HG03521 (cell line): ENCODE data around the gene MAGED2.
"Not testable (repeated sequence)": the region's sequence is repeated elsewhere in the genome, so short reads cannot be mapped to it uniquely, and the experiment has no call there.

Experiments
- ATAC-seq: cut with Tn5 transposase; IDR thresholded peaks from one replicate; pipeline ENCODE4 v1.9.1; 2021; ENCODE audit warnings: mild to moderate bottlenecking, moderate library complexity; ENCODE audit not compliant: unreplicated experiment

The MAGED2 gene, protein sequence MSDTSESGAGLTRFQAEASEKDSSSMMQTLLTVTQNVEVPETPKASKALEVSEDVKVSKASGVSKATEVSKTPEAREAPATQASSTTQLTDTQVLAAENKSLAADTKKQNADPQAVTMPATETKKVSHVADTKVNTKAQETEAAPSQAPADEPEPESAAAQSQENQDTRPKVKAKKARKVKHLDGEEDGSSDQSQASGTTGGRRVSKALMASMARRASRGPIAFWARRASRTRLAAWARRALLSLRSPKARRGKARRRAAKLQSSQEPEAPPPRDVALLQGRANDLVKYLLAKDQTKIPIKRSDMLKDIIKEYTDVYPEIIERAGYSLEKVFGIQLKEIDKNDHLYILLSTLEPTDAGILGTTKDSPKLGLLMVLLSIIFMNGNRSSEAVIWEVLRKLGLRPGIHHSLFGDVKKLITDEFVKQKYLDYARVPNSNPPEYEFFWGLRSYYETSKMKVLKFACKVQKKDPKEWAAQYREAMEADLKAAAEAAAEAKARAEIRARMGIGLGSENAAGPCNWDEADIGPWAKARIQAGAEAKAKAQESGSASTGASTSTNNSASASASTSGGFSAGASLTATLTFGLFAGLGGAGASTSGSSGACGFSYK

DNA sequence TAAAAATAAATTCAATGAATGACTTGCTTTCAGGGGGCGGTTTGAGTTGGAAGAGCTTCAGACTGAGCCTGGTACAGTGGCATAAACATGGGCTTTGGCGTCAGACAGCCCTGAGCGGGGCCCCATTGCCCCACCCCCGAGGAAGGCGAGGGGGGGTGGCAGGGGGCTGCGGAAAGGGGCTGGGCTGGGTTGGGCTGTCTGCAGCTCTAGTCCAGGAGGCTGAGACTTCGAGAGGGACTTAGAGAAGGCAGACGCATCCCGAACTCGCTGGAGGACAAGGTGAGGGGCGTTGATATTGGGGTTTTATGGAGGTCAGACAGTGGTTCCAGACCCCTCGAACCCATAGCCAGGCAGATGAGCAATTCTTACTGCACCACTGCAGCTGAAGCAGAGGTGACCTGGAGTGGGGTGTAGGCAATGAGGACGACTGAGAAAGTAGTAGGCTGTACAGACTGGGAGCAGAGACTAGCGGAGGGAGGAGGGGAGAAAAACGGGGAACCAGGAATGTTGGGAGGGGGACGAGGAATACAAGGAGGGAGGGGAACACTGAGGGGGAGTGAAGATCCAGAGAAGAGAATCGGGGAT lies at the start of gene MAGED2:
Gene MAGED2, plus strand, starts transcription at position 222 of the 585 bp plus-strand sequence. CDS start 1,587 bp downstream, outside the sequence.
- no peak for ATAC-seq

DNA sequence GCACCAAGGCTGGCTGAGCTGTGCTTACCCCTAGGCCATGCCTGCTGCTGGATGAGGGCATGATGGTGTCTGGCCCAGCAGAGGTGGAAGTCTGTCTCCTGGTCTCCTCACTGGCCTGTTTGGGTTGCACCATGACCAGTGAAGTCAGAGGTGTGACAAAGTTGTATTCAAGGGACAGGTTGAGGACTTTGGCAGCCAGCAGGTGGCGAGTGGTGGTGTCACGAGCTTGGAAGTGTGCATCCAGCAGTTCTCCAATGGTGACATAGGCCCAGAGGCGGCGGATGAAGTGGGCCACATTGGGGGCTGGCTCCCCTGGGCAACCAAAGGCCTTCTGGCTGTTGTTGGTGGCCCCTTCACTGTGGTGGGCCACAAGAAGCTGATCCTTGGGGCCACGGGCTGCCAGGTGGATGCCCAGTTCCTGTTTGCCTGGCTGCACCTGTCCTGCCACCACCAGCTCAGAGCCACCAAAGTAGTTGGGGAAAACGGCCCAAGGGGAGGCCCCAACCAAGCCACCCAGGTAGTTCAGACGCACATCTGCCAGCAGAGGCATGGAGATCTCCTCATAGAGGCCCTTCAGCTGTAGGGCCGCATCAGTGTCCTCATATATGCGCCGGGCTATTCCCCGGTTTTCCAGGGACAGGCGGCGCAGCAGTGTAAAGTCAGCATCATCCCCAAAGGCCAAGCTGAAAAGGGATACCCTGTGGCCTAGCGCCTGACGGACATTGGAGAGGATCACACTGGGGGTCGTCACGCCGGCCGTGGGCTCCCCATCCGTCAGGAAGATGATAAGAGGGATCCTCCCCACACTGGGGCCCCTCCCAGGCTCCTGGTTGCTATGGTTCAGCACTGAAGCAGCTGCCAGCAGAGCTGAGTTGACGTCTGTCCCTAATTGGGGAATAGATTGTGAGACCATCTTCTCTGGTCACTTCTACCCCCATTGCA lies 49.2 kb upstream of the MAGED2 start:
- ATAC-seq, result no peak

DNA sequence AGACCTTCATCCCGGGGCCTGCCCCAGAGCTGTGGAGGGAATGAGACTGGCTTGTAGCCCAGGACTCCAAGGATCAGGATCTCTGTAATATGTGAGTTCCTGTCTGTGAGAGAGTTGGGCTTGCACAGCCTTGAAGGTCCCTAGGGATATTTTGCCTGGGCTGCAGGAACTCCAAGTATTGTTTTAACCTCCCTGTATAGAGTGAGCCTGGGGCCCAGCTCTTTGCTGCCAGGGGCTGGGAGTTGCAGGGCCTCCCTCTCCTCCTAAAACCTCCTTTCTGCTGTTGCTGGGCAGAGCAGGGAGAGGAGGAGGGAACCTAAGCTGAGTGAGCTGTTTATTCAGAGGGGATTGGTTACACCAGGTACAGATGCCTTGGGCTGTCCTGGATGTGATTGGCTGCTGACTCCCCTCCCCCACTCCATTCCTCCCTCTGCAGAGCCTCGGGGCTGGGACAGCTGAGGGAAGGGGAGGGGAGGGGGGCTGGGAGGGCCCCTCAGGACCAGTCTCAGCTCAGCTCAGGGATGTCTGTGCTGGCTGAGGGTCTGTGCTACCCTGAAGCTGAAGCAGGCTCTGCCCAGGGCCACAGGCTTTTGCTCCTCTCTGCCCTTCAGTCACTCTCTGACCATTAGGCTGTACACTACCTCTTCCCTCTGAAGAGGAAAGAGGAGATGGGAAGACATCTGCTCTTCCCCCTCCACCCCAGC lies 33.0 kb upstream of the MAGED2 start:
- not testable (repeated sequence) for ATAC-seq

DNA sequence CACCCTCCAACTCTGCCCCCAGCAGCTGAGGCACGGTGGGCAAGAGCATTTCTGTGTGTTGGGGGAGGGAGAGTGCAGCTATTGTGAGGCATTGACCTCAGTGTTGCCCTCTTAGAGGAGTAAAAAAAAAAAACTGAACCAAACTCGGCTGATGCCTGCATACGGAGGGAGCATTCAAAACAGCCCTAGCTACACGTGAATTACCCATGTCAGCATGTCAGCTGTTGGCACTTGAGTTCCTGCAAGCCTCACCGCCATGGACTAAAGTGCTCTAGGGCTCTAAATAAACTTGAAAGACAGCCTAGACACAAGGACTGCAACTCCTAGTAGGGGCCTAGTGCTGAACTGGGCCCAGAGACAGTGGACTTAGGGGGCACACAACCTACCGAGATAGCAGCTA lies 31.5 kb upstream of the MAGED2 start:
- ATAC-seq, result no peak

DNA sequence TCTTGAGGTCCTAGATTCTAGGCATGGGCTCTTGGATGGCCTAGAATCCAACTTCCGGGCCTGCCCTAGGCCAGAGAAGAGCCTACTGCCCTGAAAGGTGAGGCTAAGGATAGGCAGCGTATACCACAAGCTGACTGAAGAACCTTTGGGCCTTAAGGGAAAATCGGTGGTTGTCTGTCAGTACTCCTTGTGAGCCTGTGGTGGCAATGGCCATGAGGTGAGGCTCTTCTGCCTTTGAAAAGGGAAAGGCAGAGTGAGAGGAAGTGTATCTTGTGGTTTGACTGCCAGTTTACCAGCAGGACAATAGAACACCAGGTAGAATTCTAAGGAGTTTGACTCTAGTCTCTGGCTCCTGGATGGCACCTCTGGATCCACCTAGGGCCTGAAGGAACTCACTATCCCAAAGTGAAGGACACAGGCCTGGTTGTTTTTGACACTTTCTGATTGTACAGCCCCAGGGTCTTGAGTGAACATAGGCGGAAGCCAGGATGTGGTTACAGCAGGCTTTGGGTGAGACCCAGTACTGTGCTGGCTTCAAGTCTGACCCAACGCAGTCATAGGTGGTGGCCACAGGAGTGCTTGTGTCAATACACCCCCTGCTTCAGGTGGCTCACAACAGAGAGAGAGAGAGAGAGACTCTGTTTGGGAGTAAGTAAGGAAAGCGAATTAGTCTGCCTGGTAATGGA lies 30.4 kb upstream of the MAGED2 start:
- ATAC-seq, result no peak

DNA sequence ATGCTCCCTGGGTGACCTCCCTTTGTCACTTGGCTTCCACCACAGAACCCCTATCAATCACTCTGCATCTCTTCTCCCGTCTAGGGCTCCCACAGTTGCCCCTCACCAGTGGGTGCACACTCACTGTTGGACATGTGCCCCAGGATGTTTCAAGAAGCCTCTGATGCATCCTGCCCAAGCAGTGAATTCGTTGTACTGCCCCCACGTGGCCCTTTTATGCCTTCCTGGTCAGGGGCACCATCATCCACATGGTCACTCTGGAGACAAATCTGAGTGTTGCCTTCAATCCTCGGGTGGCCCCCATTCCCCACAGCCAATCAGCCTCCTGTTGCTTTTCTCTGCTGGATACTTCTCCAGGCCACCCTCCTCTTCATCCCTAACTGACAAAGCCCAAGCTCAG lies 21.6 kb upstream of the MAGED2 start:
- ATAC-seq, result no peak

DNA sequence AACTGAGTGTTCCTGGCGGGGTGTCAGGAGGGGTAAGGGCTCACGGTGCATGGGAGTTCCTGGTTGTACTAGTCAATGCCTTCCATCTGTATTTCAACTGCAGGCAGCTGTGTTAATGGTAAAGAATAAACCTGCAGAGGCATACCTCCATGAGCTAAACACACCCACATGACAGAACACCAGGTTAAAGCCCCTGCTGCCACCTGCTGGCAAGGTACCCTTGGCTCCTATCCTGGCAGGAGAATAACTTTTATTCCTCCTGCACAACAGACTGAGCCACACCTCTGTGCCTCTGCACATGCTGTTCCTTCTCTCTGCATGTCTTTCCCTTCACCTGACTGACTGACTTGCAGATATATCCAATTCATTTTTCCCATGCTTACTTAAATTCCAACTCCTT lies 20.6 kb upstream of the MAGED2 start:
- no peak for ATAC-seq

DNA sequence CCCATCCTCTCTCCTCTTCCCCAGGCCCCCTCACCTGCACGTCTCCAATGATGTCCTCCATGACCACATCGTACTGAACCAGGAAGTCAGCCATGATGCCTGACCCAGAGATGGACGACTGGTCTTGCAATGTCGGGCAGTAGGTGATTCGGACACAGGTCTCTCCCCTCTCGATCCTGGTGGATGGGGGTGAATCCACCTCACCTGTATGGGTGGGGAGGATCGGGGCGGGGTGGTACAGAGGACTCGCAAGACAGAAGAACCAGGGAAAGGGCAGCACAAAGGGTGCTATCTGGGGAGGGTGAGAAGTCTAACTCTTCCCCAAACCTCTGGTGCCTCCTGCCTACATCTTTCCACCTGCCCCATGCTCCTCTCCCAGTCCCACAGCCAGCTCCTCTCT lies 19.1 kb upstream of the MAGED2 start:
- no peak for ATAC-seq

DNA sequence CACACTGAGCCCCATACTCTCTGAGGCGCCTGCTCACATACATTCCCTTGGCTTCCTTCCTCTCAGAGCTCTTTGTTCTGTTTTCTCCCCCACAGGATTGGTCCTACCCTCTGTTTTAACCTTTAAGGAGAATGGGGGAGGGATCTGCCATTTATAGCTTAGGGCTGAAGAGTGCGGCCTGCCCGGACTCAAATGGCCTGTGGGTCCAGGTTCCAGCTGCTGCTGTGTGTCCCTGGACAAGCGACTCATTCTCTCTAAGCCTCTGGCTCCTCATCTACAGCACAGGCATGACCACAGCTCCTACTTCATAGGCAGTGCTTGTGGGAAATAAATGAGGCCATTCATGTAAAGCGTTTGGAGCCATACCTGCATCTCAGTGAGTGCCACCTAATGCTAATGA lies 18.1 kb upstream of the MAGED2 start:
- not testable (repeated sequence) for ATAC-seq

DNA sequence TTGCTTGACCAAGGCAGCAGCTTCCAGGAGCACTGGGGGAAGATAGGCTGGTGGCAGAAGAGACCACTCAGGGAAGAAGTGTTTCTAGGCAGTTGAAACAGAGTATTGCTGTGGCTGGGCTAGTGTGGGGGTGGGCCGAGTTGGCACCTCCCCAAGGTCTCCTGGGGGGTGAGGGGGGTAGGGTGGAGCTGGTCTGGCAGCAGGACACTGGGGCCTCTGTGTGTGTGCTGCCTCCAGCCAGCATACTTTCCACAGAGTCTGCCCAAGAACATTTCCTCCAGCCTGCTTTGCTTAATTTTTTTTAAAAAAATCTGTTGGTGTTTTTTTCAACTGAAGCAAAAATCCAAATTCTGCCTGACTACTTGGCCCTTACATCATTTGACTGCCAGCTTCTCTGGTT lies 13.5 kb upstream of the MAGED2 start:
- ATAC-seq, result no peak

DNA sequence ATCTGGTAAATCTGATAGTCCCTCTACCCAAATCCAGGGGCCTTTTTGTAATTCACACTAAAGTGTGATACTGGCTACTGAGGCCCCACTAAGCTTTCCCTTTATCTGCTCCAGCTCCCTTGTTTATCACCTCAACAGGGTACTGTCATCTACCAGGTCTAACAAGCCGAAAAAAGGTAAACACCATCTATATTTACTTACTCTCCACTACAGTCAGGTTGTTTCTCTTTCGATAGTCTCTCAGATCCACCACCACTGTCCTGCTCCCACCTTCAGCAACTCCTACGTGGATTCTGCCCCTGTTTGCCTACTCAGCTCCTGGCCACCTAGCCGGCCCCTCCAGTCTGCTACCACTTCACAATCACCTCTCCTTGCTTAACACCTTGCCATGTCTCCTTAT lies 12.8 kb upstream of the MAGED2 start:
- no peak for ATAC-seq

DNA sequence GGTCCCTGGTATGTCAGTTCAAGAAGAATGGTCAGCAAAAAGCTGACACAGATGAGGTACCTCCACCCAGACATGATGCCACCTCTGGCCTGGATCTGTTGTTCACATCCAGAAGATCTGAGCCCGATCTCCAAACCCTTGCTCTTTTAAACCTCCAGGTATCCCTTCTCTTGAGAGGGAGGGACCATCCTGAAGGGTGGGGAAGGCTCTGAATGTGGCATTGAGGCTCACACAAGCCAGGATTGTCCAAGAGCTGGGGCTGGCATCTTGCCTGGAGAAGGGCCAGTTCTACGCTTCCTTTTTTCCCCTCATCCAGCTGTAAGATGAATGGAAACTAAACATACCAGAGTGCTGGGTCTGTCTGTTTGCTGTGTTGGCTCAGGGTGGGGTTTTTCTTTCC lies 9.4 kb upstream of the MAGED2 start, which contains the start of gene ITIH6:
Gene ITIH6, minus strand, starts transcription at position 119 of the 400 bp plus-strand sequence. Its CDS starts 45 bp downstream, at position 74.
- ATAC-seq, result no peak

DNA sequence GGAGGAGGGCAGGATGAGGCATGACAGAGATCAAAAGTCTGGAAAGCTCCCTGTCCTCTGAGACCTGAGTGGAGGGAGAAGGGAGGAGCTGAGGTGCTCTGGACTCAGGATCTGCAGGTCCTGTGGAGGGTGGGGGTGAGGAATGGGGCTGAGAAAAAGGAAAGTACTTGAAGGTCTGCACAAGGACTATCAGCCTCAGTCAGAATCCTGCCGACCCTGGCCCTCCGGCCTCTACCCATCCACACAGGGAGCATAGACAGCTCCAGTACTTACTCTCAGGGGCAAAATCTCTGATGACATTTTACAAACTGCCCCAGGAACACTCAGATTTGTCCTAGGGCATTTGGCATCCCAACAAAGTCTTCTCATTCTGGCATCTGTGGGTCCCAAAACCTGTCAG lies 8.5 kb upstream of the MAGED2 start:
- no peak for ATAC-seq

DNA sequence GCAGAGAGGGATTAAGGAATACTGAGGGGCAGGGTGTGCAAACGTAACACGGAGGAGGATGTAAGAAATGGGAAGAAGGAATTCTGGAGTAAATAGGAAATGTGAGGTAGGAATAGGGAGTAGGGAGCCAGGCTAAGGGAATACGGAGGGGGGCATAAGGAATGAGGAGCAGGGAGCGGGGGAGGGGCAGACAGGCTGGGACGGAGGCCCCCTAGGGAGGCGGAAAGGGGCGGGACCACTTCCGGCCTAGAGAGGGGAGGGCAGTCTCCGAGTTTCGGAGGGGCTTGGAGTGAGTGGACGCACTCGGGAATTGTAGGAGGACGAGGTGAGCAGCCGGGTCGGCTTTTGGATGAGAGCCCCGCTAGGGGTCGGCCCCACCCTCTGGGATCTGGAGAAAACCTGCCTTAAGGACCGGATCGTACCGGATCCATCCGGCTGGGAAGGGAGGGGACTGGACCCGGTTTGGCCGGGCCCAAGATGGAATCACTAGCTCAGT lies 612 bp downstream of the MAGED2 start:
- peak; percentile 10 for ATAC-seq

DNA sequence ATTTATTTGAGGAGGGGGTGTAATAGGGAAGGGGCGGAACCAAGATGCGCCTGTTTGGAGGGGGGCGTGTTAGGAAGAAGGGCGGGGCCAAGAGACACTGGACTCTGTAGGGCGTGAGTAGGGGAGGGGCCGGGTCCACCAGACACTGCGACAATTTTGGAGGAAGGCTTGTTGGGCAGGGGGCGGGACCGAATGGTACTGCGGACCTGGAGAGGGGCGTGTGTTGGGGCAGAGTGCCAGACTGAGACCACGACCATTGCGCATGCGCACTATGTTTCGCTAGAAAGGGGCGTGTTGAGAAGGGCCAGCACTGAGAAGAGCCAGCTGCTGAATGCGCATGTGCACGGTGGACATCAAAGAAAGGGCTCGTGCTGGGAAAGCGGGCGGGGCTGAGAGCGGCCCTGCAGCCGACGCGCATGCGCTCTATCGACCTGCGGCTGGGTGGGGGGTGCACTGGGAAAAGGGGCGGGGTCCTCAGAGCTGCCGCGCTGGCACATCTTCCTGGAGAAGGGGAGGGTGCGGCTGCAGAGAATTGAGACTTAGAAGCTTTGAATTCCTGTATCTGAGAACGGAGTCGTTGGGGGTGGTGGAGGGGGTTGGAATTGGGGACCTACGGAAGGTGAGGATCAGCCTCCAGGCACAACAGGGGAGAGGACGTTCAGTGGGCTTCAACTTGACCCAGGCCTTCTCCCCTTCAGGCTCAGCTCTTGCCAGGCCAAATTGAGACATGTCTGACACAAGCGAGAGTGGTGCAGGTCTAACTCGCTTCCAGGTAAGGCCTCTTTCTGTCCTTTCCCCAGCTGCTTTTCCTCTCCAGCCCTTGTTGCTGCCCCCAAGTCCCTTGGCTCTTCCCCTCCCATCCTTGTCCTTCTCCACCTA lies 1.3 kb downstream of the MAGED2 start:
- ATAC-seq, result peak; percentile 85

DNA sequence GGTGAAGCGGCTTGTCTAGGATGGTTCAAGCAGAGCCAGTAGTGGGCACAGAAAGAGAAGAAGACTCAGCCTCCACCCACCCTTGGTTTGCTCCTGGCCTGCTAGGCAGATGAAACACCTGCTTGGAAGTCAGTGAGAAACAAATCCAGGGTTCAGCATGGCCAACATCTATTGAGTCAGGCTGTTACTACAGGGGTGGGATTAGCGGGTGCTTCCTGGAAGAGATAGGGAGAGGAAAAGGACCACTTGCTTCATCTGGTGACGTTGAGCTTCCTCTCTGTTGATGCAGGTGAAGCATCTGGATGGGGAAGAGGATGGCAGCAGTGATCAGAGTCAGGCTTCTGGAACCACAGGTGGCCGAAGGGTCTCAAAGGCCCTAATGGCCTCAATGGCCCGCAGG lies 3.0 kb downstream of the MAGED2 start:
- no peak for ATAC-seq

DNA sequence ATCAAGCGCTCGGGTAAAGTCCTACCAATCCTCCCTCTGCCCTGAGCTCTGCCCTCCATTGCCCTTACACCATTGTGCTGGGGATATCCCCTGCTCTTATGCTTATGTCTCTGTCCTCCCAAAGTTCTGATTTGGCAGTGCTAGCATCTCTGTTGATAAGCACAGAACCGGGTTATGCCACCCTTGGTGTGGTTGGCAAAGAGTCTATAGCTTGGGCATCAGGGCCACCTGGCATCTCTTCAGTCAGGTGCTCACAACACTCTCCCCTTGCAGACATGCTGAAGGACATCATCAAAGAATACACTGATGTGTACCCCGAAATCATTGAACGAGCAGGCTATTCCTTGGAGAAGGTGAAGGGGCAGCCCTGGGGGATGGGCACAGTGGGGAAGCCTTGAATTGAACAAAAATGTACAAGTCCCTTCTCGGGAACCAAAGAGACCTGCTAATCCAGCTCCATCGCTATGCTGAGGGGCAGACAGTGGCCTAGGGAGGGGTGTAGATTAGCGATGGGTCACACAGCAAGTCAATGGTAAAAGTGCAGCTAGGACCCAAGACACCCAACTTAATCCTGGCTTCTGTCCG lies 3.8 kb downstream of the MAGED2 start:
- no peak for ATAC-seq

DNA sequence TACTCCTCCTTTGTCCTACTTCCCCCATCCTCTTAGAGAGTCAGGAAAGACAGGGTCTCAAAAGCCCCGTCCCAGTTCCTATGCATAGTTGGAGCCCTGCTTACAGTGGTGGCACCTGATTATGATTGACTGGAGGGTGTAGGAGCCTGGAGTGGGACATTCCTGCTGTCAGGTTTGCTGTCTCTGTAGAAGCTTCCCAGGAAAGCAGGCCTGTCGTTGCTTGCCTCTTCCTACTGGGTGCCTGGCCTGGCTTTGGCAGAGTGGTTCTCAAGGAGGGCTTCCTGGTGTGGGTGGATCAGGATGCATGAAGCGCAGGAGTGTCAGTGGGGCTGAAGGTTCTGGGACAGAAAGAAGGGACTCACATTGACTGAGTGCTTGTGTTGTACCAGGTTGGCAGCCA lies 4.8 kb downstream of the MAGED2 start:
- no peak for ATAC-seq
